Urothelium cell line (cell line): Measurements from ENCODE around the gene PHPT1.
A peak's percentile ranks its signal among the peaks of the same experiment; 100 is the strongest.
"Not testable (repeated sequence)": the region's sequence is repeated elsewhere in the genome, so short reads cannot be mapped to it uniquely, and the experiment has no call there.

ENCODE experiments used
- DNase-seq: peaks from one replicate; pipeline ENCODE4 v3.0.0; 2011; ENCODE audit warnings: low spot score, mixed read lengths
- FAIRE-seq: peaks from 2 replicates; lab custom pipeline; 2011; peaks lifted over from hg19 to GRCh38; lab: Jason Lieb, UNC

Gene PHPT1

DNA sequence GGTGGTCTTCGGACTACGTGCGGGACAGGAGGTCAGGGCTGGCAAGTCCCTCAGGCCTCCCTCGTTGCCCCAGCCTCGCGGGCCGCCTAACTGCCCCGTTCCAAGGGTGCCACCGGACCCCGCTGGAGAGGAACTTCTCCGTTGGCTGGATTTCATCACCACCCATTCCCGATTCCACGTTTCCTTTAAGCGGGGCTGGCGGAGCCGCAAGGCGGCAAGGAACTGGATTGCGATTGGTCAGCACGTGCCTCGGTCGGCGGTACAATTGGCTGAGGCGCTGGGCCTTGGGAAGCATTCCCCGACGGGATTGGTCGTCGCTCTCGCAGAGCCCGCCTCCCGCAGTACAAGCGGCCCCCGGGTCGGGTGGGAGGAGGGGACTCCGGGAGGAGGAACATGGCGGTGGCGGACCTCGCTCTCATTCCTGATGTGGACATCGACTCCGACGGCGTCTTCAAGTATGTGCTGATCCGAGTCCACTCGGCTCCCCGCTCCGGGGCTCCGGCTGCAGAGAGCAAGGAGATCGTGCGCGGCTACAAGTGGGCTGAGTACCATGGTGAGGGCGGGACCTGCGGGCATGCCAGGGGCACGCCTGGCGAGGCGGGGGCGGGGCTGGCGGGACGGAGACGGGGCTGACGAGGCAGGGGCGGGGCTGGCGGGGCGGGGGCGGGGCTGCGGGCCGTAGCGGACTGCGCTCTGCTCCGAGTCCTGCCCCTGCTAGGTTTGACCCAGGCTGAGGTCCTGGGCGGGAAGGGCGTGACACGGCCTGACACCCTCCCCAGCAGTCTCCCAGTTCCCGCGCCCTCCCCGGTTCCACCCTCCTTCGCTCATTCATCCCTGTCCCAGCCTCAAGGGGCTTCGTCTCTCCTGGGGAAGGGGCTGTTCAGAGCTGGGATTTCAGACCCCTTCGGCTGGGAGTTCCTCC, at the start of gene PHPT1:
Gene PHPT1 (plus strand): TSS at position 372 of the 922 bp plus-strand sequence. CDS start 22 bp downstream, at position 394.
- FAIRE-seq (peak; percentile 94), DNase-seq (peak; percentile 99)

GRCh38 chr9:136799854-136800657, 49.2 kb upstream of the PHPT1 start:
- FAIRE-seq, result no peak

GRCh38 chr9:136802321-136802720, 46.9 kb upstream of the PHPT1 start:
- DNase-seq, result no peak
- FAIRE-seq, result no peak

More at GRCh38 chr9:136799854-136800657, 49.2 kb upstream of the PHPT1 start:
- DNase-seq, result peak; percentile 90

GRCh38 chr9:136803009-136803550, 46.1 kb upstream of the PHPT1 start:
- DNase-seq, FAIRE-seq: not testable (repeated sequence)

DNA sequence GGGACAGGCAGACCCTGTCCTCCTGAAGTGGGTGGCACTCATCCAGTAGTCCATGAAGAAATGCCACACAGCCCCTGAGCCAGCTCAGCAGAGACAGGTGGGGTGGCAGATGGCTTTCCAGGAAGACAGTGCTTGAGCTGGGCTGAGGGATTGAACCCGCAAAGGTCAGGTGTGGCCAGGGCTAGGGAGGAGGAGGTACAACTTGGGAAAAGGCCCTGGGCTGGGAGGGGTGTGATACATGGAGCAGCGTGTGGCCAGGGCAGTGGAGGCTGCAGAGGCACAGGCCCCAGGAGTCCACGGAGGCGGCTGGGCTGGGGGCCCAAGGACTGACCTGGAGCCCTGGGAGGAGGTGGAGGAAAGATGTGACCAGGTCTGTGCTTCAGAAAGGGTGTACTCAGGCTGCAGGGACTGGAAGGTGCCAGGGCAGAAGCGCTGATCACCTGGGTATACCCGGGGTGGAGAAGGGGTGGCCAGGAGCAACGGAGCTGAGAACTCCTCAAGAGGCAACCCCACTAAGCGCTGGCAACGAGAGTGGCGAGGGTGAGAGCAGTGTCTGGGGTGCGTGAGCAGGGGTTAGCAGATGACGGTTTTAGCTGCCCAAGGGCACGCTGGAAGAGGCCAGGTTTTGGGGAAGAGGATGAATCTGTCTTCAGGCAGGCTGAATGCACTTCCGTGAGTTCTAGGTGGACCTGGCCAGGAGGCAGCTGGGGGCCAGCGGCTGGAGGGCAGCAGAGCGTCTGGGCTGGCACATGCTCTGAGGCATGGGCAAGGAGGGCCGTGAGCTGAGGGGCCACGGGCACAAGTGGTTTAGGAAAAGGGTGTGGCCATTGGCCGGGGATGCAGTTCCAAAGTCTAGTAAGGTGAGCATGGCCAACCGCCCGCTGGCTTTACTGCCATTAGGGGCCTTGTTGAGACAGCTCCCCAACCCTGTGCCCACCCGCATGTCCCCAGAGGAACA, 45.4 kb upstream of the PHPT1 start:
- FAIRE-seq, result no peak
- DNase-seq, result no peak

DNA sequence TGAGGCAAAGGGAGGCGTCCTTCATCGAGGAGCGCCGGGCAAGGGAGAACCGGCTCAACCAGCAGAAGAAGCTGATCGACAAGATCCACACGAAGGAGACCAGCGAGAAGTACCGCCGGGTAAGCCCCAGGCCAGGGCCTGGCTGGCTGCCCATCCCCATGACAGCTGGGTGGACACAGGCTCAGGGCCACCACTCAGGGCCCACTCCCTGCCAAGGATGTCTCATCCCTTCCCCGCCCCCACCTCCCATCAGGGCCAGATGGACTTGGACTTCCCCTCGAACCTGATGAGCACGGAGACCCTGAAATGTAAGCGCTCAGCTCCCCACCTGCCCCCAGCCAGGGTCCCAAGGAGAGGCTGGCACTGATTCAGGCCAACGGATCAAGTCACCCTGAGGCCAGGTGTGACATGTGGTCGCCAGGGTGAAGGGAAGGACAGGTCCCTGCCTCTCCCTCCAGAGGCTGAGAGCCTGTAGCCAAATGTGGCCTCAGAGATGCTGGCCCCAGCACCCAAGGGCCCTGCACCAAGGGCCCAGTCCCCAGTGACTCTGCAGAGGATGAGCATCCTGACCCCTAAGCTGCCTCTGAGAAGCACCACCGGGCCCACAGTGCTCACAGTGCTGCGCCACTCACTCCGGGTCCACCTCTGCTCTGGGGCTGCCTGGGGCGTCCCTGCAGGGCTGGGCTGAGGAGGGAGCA, 44.6 kb upstream of the PHPT1 start:
- FAIRE-seq (no peak), DNase-seq (no peak)

GRCh38 chr9:136805207-136805740, 43.9 kb upstream of the PHPT1 start:
- DNase-seq (no peak), FAIRE-seq (no peak)

GRCh38 chr9:136806067-136806466, 43.1 kb upstream of the PHPT1 start:
- no peak for DNase-seq
- FAIRE-seq, result no peak

DNA sequence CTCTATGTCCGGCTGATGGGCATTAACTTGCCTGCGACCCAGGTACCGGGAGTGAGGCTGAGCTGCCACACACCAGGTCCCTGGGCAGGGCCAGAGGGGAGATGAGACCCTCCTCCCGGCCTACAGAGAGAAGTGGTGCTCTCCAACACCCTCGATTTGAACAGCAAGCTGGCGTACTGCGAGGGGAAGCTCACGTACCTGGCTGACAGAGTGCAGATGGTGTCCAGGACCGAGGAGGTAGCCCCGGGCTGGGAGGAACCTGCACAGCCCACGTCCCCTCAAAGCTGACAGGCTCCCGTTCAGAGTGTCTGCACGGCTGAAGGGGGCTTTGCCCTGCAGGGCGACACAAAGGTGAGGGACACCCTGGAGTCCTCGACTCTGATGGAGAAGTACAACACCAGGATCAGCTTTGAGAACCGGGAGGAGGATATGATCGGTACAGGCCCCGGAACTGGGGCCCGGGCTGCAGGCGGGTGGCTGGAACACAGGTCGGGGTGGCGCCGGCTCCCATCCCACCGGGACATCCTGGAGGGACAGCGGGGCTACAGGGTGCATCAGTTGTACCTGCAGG, 42.5 kb upstream of the PHPT1 start:
- no peak for FAIRE-seq
- DNase-seq, result no peak

DNA sequence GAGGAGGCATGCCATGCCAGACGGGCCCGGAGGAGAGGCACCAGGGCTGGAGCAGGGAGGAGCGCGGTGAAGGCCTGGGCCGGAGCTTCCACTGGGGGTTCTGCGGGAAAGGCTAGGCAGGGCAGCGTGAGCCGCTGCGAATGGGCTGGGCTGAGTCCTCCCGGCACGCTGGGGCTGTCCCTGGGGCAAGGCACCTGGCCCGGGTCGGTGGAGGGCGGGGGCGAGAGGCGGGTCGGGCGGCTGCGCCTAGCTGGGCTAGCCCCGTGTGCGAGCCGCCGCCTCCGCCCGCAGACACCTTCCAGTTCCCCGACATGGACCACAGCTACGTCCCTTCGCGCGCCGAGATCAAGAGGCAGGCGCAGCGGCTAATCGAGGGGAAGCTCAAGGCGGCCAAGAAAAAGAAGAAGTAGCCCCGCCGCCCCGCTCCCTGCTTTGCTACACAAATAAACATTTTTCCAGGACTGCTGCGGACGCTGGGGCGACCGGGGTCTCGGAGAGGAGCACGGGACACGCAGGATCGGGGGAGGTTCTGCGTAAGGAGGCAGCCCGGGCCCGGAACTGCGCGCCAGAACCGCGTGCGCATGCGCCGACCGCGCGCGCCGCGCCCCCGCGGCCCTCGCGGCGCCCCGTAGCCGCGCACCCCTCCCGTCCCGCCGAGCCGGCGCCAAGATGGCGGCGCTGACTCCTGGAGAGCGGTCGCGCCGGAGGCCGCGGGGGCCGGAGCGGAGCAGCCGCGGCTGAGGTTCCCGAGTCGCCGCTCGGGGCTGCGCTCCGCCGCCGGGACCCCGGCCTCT, 41.7 kb upstream of the PHPT1 start, which contains the start of gene RABL6:
Gene RABL6 (plus strand): TSS at position 668 of the 794 bp plus-strand sequence. CDS start 249 bp downstream, outside the sequence.
- DNase-seq (peak; percentile 95), FAIRE-seq (no peak)

DNA sequence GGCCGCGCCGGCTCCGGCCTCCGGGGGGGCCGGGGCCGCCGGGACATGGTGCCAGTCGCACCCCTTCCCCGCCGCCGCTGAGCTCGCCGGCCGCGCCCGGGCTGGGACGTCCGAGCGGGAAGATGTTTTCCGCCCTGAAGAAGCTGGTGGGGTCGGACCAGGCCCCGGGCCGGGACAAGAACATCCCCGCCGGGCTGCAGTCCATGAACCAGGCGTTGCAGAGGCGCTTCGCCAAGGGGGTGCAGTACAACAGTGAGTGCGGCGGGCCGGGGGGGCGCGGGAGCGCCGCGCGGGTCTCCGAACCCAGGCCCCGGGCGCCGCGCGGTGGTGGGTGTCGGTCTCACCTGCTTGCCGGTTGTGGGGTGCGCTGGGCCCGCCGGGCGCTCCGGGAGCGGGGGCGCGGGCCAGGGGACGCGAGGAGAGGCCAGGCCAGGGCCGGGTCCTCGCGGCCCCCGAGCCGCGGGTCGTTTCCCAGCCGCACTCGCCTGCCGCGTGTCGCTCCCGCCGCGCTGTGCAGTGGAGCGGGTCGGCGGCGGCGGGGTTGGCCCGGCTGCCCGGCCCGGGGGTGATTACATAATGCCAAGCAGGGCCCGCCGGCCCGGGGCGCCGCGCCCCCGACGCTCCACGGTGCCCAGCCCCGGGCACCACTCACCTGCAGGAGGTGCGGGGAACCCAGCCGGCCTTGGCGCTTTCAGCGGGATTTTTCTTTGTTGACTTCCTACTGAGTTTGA, 41.0 kb upstream of the PHPT1 start:
- DNase-seq (peak; percentile 14), FAIRE-seq (no peak)

GRCh38 chr9:136808806-136809158, 40.4 kb upstream of the PHPT1 start:
- DNase-seq (no peak), FAIRE-seq (no peak)

DNA sequence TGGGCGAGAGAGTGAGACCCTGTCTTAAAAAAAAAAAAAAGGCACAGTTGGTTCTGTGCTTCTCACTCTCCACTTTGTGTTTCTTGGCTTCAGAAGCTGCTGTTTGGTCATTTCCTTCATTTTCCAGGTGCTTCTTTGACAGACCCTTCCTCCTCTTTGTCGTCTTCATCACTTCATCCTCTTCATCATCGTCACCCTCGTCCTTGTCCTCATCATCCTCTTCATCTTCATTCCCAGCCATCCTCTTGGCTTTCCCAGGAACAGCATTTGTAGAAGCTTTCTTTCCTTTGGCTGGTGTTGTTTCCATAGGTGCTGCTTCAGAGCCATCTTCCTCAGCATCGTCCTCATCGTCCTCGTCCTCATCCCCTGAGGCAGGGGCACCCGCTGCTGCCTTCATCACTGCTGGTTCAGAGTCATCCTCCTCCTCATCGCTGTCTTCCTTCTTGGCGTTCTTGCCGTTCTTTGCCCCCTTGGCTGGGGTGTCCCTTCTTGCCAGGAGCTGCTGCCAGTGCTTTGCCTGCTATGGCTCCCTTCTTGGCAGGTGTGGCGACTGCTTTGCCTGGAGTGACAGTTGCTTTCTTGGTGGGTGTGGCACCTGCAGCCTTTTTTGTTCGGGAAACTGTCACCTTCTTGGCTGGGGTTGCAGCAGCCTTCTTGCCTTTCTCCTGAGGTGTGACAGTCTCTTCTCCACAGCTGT, 34.3 kb upstream of the PHPT1 start:
- FAIRE-seq (no peak), DNase-seq (no peak)

GRCh38 chr9:136815422-136815782, 33.8 kb upstream of the PHPT1 start:
- FAIRE-seq (no peak), DNase-seq (no peak)

DNA sequence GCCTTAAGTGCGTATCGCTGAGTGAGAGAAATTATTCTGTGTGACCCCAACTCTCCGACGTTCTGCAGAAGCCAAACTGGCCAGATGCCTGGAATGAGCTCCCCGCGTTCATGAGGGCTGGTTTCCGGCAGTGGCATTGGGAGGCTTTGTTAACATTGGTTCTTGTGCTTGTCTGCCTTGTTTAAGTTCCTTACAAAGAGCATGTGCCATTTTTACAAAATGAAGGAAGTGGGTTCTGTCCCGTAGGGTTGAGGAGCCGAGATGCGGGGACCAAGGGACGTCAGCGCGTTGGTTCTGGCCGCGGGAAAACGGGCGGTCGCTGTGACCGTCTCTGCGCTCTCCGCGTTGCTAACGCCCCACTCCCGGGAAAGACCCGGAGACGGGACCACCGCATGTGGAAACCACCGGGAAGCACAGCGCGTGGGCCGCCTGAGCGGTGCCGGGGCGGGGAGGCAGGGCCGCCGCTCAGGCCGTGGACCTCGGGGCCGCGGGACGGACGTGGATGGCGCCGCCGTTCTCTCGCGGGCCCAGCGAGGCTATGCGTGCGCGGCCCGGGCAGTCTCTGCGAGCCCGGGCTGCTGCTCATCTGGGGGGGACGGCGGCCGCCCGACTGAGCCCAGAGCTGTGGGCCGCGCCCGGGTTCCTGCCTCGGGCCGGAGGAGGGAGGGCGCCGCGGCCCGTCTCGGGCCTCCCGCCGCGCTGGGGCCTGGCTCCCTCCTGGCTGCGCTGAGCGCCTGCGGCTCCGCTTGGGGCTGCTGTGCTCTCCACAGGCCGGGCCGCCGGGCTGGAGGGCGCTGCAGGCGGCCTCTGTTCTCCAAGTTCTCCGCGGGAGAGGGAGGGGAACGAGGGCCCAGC, 28.0 kb upstream of the PHPT1 start:
- FAIRE-seq, result no peak
- no peak for DNase-seq
